ENCODE results near the gene COPRS. TPM values are rescaled to one million over a fixed set of nuclear protein-coding genes. Genes with fewer than 3 reads are reported as not detected.

COPRS gene
- total RNA-seq, 2 donors from 2014 or later = 74.5 to 157 TPM

DNA sequence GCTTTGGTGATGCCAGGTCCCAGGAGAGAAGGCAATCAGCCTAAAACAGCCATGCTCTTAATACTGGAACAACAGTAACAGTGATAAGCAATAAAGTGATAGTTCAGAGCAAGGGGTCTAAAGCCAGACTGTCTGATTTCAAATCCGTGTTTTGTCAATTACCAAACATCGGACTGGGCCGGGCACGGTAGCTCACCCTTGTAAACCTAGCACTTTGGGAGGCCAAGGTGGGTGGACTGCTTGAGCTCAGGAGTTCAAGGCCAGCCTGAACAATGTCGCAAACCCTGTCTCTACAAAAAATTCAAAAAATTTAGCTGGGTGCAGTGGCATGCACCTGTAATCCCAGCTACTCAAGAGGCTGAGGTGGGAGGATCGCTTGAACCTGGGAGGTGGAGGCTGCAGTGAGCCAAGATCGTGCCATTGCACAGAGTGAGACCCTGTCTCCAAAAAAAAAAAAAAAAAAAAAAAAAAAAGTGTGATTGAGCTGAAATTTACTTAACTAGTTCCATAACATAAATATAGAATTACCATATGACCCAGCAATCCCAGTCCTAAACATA is 5.1 kb downstream of the COPRS start:
- TF ChIP-seq, protein P1, sequence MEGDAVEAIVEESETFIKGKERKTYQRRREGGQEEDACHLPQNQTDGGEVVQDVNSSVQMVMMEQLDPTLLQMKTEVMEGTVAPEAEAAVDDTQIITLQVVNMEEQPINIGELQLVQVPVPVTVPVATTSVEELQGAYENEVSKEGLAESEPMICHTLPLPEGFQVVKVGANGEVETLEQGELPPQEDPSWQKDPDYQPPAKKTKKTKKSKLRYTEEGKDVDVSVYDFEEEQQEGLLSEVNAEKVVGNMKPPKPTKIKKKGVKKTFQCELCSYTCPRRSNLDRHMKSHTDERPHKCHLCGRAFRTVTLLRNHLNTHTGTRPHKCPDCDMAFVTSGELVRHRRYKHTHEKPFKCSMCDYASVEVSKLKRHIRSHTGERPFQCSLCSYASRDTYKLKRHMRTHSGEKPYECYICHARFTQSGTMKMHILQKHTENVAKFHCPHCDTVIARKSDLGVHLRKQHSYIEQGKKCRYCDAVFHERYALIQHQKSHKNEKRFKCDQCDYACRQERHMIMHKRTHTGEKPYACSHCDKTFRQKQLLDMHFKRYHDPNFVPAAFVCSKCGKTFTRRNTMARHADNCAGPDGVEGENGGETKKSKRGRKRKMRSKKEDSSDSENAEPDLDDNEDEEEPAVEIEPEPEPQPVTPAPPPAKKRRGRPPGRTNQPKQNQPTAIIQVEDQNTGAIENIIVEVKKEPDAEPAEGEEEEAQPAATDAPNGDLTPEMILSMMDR (IDR thresholded peaks at IDR 0.05) = no peak
- H3K9me3 ChIP-seq = no peaks in the 10 kb centered on the region
- H3K27ac ChIP-seq = no peak overlapping the region
- no peaks in the 10 kb centered on the region for H3K27me3 ChIP-seq (replicated peaks; ENCODE audit: insufficient read depth)
- H3K4me1 ChIP-seq (ENCODE audit: control insufficient read depth in 1 of 2, low read depth in 2 of 2) = peaks cover 0 to 37% of the 10 kb centered on the region in 2 donors
- no peak for ATAC-seq (ENCODE audit: insufficient number of reproducible peaks, low FRiP score, low read depth)
- no peak for DNase-seq (ENCODE audit: low spot score)
- no peak overlapping the region for H3K4me3 ChIP-seq
- peaks cover 18% of the 10 kb centered on the region for H3K36me3 ChIP-seq

DNA sequence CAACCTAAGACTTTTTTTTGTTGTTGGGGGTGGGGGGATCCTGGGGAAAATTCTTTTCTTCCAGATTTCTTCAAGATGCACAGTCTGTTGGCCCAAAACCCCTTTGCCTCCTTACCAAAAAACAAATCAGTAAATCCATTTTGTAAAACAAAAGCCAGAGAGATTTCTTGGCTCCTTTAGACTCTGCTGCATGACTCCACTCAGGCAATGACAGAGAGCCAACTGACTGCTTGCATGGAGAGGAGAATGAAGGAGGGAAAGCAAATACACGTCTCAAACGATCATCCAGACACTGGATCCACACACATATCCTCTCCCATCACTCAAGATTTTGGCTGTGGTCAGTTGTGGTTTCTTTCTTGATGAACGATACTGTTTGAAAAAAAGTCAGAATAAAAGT is 13.8 kb downstream of the COPRS start:
- ATAC-seq (ENCODE audit: insufficient number of reproducible peaks, low FRiP score, low read depth) = no peak
- Histone ChIP-seq H3K4me1 (ENCODE audit: control insufficient read depth in 1 of 2, low read depth in 2 of 2) (peaks cover 18 to 57% of the 10 kb centered on the region in 2 donors), H3K36me3 (no peaks in the 10 kb centered on the region), H3K4me3 (no peak overlapping the region), H3K9me3 (no peaks in the 10 kb centered on the region), H3K27ac (peak overlapping the region; percentile 59 to 78), H3K27me3 (replicated peaks; ENCODE audit: insufficient read depth) (no peaks in the 10 kb centered on the region)
- TF ChIP-seq, protein P1 (IDR thresholded peaks at IDR 0.05) = no peak
- DNase-seq (ENCODE audit: low spot score) = no peak

DNA sequence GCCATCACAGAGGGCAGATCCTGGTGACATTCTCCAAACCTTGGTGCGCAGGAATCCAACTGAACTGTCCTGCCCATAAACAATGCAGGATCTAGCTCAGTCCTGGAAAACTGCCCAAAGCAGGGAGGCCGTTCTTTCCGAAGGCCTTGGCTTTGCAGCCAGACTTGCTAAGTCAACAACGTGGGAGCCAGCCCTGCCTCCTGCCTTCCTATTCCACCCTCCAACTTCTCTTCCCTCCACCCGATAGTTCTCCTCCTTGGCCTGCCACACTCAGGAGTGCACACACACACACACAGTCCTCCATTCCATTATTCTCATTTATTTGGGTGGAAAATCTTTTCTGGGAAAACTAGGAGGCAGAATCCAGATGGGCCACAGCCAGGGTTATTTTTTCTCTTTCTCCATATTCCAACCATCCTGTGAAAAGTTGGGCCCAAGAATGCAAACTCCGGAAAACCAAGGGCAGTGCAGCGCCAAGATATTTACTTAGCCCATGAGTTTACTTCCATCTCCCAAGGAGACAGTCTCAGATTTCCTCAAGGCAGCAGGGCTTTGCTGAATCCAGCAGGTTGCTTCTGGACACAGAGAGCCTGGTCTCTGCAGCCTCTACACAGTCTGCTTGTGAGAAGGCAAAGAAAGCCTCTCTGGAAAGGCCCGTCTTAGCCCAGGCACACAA is 15.8 kb downstream of the COPRS start:
- DNase-seq (ENCODE audit: low spot score) (no peak), ATAC-seq (ENCODE audit: insufficient number of reproducible peaks, low FRiP score, low read depth) (peak; percentile 54)
- peak overlapping the region; percentile 59 to 78 for H3K27ac ChIP-seq
- H3K27me3 ChIP-seq (replicated peaks; ENCODE audit: insufficient read depth) = no peaks in the 10 kb centered on the region
- no peaks in the 10 kb centered on the region for H3K36me3 ChIP-seq
- H3K9me3 ChIP-seq = no peaks in the 10 kb centered on the region
- peaks cover 18 to 57% of the 10 kb centered on the region in 2 donors for H3K4me1 ChIP-seq (ENCODE audit: control insufficient read depth in 1 of 2, low read depth in 2 of 2)
- TF ChIP-seq, protein P1 (IDR thresholded peaks at IDR 0.05) = no peak
- H3K4me3 ChIP-seq = peak overlapping the region; percentile 55

DNA sequence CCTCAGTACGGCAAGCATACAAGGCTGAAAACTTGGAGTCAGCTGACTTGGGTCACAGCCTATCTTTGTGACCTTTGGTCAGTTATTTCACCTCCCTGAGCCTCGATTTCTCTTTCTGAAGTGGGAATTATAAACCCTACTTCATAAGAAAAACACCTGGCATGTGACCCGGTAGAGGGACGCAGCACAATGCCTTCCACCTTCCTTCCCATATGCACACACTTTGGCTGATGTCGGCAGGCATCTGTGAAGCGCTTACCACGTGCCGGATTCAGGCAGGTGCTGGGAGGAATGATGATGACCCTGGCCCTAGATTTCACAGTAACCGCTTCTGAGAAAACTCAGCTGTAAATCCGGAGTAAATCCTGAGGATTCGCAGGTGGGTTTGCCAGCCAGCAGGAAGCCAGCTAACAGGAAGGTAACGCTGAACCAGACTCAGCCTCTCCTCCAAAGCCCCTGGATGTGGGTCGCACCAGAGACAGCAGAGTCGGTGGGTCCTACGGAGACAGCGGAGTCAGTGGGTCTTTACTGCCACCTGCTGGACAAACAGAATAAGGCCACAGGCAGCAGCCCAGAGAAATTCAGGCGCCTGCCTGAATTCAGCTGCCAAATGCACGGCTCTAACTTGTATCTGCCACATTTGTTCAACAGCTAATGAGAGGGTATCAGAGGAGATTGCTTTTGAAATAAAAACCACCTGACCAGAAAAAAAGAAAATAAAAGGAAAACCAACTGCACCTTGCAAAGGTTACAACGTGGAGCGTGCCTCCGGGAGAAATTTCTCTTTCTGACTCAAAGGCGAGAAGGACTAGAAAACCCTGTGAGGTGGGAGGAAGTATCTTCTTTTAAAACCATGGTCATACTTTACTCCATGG is 16.6 kb downstream of the COPRS start:
- TF ChIP-seq, protein P1 (IDR thresholded peaks at IDR 0.05) = peak; percentile 98
- peaks cover 18 to 57% of the 10 kb centered on the region in 2 donors for H3K4me1 ChIP-seq (ENCODE audit: control insufficient read depth in 1 of 2, low read depth in 2 of 2)
- H3K27ac ChIP-seq = peak overlapping the region; percentile 59 to 78
- H3K9me3 ChIP-seq = no peaks in the 10 kb centered on the region
- no peaks in the 10 kb centered on the region for H3K27me3 ChIP-seq (replicated peaks; ENCODE audit: insufficient read depth)
- peak overlapping the region; percentile 55 for H3K4me3 ChIP-seq
- DNase-seq (ENCODE audit: low spot score) = no peak
- peak; percentile 50 for ATAC-seq (ENCODE audit: insufficient number of reproducible peaks, low FRiP score, low read depth)
- no peaks in the 10 kb centered on the region for H3K36me3 ChIP-seq

DNA sequence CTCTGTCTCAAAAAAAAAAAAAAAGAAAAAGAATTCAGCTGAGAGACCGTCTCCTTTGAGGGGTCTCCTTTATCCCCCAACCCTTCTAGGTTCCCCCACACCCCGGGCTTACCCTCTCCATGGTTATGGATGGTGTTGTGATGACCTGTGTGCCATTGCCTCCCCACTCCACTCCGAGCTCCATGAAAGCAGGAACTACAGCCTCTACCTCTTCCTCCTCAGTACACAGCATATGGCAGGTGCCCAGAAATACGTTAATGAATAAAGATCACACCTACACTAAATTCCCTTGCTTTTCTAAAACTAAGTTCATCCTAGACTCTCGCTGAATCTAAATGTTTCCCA is 17.2 kb downstream of the COPRS start:
- ATAC-seq (ENCODE audit: insufficient number of reproducible peaks, low FRiP score, low read depth) (no peak), DNase-seq (ENCODE audit: low spot score) (no peak)
- peak overlapping the region in 1 of 2 donors; percentile 59 for H3K27ac ChIP-seq

More for the DNA sequence above, 17.2 kb downstream of the COPRS start:
- Histone ChIP-seq H3K36me3 (no peaks in the 10 kb centered on the region), H3K9me3 (no peaks in the 10 kb centered on the region), H3K4me3 (no peak overlapping the region), H3K4me1 (ENCODE audit: control insufficient read depth in 1 of 2, low read depth in 2 of 2) (peaks cover 18 to 53% of the 10 kb centered on the region in 2 donors), H3K27me3 (replicated peaks; ENCODE audit: insufficient read depth) (no peaks in the 10 kb centered on the region)
- TF ChIP-seq, protein P1 (IDR thresholded peaks at IDR 0.05) = no peak
